ENCODE data around the gene B3GLCT.

The B3GLCT gene

DNA sequence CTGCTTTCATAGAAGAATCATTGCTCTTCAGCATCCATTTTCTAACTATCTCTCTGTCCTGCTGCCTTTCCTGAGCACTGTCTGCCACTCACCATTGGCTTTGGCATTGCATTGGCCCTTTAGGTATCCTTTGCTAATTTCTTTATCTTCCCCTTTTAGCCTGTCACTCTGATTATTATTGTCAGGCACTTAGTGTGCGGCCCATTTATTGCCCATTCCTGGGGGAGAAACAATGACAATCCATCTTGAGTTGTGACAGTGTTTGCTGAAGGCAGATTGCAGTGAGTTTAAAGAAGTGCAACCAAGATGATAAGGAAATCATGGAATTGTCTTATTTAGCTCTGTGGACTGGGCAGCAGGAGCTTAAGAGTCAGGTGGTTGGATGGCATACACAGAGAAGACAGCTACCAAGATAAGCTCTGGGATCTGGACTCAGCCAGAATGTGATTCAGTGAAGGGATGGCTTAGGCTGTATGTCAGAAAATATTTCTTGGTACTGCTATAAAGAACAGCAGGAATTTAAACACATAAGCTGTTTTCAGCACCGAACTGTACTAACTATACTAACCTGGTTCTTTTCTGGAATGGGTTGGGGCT, 25.3 kb downstream of the B3GLCT start:
- no peak for DNase-seq

DNA sequence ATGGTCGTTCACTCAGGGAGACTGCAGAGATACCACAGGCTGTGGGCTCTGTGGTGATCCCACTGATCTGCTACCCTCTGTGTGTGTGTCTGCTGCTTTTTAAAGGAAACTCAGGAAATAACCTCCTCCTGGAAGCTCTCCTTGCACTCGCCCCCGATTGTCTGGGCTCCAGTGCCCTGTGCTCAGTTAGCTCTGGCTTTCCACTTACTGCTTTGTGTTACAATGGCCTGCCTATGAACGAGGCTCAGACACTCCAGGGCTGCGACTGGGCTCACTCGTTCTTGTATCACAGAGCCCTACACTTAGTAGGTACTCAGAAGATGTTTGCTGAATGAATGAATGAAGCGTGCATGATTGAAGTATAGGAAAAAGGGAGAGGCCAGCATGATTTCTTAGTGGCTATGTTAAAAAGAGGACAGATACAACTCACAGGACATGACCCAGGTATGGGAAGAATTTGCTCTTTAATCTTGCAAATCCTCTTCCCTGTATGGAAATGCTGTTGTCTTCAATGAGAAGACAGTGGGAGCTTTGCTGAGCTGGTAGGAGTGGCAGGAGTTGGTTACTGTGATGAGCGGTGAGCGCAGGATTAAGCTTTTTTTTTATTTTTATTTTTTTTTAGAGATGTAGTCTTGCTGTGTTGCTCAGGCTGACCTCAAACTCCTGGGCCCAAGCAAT, 26.4 kb downstream of the B3GLCT start:
- DNase-seq: no peak

DNA sequence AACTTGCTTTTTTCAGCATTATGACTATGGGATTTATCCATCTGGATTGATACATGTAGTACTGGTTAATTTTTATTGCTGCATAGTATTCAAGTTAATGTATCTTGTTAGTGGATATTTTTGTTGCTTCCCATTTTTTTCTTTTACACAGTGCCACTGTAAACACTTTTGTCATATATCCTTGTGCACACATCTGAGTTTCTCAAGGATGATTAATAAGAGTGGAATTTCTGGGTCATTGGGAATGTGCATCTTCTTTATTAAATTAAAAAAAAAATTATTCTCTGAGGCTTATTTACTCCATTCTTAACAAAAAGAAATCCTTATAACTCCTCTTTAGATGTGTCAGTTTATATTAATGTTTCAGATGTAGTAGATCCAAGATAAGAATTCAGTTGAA, 27.3 kb downstream of the B3GLCT start:
- DNase-seq: no peak

DNA sequence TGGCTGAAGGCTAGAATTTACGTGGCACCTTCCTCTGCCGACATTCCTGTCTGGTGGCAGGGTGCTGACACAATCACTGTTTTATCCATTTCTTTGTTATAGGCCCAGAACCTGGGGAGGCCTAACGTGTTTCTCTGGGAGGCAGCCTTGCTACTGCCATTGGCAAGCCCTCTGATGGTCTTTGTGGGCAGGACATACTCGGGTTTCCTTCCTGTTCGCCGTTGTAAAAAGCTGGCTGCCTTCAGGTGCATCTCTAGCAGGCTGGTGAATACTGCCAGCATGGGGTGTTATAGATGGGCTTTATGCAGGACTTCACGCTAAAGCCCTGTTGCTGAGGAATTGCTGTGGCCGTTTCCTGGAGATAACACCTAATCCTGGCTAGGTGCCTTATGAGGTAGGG, 28.1 kb downstream of the B3GLCT start:
- DNase-seq: no peak

DNA sequence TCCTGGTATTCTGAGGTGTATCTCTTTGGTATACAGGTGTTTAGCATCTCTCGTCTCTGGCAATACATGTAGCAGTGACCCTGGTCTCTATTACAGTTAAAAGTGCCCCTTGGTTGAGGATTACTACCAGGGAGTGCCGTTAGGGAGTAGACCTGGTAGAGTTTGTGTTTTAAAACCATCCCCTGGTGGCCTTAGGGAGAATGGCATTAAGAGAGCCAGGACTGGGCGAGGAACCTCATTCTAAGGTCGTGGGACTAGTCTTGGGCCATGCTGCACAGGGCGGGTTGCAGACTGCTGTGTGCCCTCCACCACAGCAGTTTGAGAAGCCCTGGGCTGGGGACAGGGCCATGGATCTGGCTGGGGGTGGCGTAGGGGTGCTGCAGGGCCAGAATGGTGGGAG, 35.0 kb downstream of the B3GLCT start:
- no peak for DNase-seq

DNA sequence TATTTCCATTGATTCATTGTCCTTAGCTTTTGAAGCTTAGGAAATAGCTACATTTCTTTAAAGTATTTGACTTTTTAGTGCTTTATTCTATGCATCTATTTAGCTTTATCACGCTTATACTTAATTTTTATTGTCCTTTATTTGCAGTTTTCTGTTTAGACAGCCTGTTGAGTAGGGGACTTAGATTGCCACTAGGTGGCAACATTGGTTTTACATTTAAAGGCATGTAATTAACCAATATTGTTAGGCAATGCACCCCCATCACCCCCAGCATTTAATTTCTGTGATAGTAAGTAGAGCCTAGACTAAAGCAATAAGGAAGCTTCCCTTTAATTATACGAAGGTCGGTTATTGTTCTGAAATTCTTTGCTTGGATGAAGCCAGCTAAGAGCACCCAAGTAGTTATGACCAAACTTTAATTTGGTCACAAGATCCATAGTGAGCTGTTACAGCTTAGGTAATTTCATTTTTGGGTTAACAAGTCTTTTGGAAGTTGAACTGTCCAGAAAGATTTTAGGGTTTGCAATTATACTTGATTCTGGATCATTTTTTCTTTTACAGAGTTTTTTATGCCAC, 36.5 kb downstream of the B3GLCT start:
- no peak for DNase-seq

DNA sequence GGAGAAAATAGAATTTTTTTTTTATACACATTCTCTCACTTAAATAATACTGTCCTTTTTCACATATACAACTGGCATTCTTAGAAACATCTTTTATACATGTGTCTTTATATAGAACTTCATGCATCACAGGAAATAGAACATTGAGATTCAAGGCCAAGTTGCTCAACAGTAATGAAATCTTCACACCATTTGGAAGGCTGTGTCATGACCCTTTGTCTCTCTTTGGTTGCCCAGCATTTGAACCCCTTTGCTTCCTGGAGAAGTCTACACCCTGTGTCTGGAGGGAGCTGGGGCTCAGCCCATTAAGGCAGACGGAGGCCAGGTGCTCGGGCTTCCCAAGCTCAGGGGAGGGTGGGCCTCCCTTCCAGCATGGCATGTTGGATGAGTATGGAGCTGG, 41.1 kb downstream of the B3GLCT start:
- no peak for DNase-seq

DNA sequence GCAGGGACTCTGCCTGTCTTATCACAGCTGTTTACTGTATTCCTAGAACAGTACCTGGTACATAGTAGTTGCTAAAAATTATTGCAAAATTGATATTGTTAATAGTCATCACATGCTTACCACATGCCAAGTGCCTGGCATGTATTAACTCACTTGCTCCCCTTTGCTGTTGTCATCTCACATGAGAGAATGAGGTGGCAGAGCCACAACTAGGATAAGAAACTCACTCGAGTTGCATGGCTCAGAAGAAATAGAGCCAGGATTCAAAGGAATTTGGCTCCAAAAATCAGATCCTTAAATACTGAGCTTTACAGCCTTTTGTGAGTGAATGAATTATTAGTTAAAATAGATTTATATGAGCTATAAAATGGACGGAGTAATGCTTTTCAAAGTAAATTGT, 42.6 kb downstream of the B3GLCT start:
- no peak for DNase-seq

DNA sequence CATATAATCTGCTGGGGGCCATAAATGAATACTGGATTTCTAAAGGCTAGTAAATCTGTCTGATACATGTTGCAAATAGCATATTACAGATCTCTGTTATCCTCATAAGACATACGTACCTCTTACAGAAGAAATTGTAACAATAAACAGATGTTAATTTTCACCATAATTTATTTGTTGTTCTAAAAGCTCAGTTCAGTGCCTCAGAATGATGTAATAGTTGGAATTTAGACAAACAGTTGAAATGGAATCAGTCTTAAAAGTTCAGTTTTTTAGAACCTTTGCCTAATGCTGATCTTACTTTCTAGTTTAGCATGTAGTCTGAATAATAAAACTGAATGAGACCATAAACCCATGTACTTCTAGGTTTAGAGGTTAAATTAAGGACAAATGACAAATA, 43.1 kb downstream of the B3GLCT start:
- no peak for DNase-seq

DNA sequence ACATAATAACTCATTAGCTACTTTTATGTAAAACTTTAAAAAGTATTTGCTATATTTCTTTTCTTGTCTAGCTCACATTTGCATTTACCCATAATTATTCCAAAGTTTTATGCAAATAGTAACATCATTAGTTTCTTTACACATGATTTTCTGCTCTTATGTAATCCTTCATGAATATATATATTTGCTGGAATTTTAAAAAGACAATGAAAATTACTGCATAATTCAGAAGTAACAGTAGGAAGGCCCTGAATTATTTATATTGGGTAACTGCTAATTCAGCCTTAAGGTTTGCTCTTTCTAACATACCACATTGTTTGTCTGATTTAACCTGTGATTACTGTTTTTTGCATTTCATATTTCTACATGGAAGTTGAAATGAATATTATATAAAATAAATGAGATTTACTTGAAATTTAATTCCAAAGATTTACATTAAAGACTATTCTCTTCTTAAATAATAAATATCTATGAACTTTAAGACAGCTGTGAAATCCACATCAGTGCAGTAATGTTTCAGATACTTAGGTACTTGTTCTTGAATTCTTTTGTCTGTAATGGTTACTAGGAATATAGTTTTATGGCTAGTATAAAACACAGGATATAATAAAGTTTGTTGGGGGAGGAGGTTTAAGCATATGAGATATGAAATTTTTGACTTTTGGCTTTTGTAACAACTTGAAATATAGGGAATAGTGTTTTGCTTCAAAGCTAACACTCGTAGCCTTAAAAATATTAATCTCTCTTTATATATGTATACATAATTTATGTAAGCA, 46.0 kb downstream of the B3GLCT start:
- DNase-seq: no peak

DNA sequence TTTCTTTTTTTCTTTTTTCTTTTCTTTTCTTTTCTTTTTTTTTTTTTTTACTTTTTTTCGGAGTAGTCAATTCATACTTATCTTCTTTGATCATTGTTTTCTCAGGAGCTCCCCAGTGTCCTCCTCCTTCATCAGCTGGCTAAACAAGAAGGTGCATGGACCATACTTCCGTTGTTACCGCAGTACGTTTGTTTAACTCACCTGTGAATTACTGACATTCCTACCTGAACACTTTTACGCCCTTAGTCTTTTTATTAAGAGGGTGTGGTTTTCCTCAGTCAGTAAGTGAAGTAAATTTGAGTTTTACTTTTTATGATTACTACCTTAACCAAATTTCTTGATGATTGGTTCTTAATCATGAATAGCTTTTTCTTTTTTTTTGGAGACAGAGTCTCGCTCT, 47.1 kb downstream of the B3GLCT start:
- DNase-seq: no peak

DNA sequence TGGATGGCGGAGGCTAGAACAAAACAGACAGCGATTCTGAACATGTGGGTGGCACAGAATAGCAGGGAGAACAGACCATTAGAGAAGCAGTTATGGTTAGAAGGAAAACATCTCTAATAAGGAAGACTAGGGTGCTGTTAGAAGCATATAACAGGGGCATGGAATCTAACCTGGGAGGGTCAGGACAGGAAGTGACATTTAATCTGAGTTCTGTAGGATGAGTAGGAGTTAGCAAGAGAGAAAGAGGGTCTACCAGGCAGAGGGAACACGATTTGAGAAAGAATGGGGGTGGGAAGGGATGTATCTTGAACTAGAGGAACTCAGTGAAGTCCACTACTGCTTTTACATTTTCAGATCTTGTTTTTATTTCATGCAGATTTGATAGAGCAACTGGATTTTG, 48.6 kb downstream of the B3GLCT start:
- no peak for DNase-seq

DNA sequence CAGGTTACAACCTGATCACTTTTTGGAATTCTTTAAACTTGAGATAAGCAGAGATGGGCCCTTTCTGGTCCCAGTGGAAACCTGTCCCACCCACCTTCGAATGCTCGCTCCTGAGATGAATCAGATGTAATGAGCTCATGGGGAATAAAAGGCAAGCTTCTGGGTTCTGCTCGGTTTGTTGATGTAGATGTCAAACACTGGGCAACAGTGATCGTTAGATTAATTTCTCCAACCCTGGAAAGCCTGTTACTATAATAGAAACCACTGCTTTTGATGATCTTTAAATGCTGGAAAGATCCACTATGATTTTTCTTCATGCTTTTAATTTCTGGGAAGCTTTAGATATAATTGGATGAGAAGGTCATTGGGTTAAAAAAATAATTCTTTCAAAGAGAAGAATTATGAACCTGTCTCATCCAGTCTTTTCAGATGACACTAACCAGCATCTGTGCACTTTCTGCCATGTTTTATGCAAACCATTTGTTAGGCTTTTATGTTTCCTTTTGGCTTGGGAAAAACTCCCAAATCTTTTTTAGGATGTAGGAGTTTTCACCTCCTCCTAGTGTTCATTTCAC, 49.3 kb downstream of the B3GLCT start:
- no peak for DNase-seq

DNA sequence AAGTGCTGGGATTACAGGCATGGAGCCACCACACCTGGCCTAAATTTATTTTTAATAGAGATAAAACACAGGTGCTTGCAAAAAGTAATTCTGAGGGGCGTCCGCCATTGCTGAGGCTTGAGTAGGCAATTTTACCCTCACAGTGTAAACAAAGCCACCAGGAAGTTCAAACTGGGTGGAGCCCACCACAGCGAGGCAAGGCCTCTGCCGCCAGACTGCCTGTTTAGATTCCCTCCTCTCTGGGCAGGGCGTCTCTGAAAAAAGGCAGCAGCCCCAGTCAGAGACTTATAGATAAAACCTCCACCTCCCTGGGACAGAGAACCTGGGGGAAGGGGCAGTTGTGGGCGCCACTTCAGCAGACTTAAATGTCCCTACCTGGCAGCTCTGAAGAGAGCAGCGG, 50.7 kb downstream of the B3GLCT start:
- no peak for DNase-seq

DNA sequence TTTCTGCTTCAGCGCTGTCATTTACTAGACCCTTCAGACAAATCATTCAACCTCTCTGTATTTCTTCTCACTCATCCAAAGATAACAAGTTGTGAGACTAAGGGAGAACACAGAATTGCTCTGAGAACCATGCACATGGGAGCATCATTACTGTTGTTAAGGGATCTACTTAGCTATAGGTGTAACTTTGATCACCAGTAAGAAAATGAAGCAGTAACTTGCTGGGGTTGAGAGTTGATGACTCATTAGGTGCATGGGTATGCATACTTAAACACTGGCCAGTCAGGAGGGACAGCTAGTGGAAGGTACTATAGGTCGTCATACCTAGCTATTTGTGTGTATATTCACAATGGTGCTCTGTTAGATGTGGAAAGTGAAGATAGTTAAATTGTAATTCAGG, 61.5 kb downstream of the B3GLCT start:
- DNase-seq: no peak

DNA sequence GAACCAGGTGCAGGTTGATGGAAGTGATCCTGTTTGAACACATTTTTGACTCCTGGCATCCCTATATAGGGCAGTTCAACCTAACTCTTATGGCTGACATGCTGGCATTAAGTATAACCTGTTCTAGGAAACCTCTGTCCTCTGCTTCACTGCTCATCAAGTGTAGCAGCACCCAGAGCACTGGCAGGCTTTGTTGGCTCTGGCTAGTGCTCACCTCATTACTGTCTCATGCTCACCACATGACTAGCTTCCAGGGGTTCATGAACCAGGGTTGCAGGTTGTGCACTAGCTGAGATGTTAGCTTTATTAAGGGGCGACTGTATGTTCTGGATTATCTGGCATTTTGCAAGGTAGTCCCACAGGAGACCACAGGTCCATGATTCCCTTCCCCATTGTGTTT, 63.6 kb downstream of the B3GLCT start:
- no peak for DNase-seq

DNA sequence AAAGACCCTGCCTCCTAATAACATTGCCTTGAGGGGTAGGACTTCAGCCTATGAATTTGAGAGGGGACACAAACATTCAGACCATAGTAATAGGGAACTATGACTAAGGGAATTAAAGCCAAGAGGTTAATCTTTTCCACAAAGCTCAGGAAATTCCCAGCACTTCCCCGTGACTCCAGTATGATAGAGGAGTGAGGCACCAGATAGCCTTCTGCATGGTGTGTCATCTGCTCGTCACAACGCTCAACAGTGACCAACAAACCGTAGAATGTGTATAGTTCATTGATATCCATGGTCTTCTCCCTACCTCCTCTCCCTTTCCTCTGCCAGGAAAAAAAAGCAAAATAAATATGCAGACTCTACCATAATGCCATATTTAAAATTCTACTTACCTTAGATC, 64.4 kb downstream of the B3GLCT start:
- no peak for DNase-seq

DNA sequence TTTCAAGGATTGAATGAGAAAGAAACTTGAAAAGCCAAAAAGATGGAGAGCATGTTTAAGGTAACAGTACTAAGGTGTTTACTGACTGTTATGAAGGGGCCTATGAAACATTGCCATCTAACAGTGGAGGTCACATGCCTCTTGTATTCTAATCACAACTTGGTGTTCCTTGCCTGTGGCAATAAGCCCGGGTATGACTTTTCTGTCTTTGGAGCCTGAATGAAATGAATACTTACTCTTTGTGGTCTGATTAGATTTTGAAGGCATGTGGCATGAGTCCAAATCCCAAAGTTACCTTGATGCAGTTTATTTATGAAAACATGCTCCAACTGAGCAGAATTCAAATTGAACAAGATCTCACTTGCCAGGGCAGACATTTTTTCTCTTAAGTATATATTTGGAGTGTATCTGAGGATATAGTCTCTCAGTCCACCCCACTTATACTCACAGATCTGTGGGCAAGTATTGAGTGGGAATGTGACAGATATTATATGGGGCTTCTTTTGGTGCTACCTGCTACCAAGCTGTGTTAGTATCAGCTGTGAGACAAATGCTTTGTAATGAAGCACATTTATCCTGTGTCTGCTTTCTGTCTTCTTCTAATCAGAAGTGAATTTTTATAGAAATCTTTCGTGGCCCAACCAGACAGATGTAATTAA, 67.5 kb downstream of the B3GLCT start:
- no peak for DNase-seq

DNA sequence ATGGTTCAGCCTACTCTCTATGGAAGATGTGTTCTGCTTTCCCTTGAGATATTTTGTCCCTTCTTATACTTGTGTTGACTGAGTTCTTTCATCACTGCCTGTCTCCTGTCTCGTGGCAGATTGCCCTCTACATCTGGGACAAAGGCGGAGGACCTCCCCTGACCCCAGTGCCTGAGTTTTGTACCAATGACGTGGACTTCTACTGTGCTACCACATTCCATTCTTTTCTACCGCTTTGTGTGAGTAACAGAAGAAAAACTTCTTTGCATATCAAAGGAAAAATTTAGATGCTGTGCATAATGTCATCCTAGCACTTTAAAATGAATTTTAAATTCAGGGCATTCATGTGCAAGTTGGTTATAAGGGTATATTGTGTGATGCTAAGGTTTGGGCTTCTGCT, 74.6 kb downstream of the B3GLCT start:
- DNase-seq: no peak

DNA sequence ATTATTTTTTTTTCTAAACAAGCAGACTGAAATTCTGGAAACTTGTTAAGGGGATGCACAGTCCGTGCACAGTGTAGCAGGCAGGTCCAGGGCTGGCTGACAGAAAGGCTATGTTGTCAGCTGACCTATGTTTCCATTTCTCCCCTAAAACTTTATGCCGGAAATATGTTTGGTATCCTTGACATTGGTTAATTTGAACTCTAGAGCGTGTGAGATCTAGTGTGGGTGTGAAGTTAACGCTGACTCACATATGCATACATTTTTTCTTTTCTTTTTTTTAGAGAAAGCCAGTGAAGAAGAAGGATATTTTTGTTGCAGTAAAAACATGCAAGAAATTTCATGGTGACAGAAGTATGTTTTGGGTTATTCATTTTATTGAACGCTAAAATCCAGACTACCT, 76.6 kb downstream of the B3GLCT start:
- no peak for DNase-seq

DNA sequence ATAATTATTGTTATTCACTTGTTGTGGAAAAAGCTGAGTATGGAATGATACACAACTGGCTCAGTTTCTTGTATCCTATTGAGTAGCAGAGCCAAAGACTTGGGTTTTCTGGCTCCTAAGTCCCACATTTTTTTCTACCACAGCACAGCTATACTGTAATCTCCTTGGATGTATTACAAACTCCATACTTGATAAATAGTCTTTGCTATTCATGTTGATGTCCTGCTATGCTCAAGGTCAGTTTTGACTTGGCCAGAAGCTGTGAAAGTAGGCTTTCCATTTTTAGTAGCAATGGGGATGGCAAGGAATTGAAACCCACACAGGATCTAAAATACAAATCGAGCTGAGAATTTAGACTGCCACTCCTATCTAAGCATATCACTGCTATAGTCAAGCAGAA, 79.1 kb downstream of the B3GLCT start:
- DNase-seq: no peak

DNA sequence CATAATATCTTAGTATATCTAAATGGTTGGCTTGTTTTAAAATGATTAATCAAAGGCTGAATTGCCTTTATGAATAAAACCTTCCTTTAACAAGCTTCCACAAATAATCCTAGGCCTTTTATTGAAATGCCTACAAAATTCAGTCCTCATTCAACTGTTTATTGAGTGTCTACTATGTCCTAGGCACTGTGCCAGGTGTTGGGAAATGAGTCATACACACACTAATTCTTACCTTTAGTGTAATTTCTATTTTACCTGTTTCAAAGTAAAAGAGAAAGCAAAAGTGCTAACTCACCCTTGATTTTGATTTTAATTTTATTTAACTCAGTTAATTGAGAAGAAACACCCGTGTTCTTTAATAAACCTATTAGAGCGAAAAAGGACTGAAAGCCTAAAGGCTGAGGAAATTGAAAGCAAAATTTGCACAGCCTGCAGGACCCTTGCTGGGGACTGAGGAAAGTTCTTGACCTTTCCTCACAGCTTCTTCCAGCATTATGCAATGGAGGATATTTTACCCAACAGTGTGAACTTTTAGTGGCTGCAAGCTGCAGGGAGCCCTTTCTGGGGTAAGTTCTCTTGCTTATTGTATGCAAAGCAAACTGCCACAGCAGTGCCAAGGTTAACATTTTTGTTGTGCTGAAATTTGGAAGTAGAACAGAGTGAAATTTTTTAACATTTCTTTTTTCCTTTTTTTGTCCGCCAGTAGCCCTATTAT, 83.1 kb downstream of the B3GLCT start:
- no peak for DNase-seq

DNA sequence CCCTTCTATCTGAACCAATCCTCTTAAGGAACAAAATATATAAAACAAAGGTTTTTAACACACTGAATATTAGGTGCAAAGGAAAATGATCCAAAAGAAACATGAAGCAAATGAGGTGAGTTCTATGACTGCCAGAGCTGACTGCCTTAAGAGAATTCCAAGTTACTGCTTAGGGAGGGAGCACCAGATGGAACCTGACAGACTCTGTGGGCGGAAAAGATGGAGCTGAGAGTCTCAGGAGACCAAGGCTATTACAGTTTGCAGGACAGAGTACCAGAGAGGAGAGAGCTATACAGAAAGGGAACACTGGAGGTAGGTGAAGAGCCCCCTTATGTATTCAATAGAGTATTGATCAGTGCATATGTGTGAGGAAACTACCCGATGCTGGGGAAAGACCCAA, 87.2 kb downstream of the B3GLCT start:
- DNase-seq: no peak

All from T1000 (cell line).